Measurements from ENCODE around the gene ZNF763.
"Not testable (repeated sequence)": the region's sequence is repeated elsewhere in the genome, so short reads cannot be mapped to it uniquely, and the experiment has no call there.

ZNF763 gene

GRCh38 chr19:11971041-11971440 lies 6.2 kb downstream of the ZNF763 start:
- DNase-seq (ENCODE audit: low read depth in 3 of 3), result no peak

GRCh38 chr19:11973019-11973810 lies 8.4 kb downstream of the ZNF763 start:
- no peak for DNase-seq (ENCODE audit: low read depth in 3 of 3)

- no peak for DNase-seq (ENCODE audit: low read depth in 3 of 3)
Measured at GRCh38 chr19:11978492-11979100, 13.8 kb downstream of the ZNF763 start.

- DNase-seq (ENCODE audit: low read depth in 3 of 3), result no peak
Measured at GRCh38 chr19:11979527-11979926, 14.7 kb downstream of the ZNF763 start.

GRCh38 chr19:11982526-11982925 lies 17.7 kb downstream of the ZNF763 start:
- DNase-seq (ENCODE audit: low read depth in 3 of 3), result no peak

- no peak for DNase-seq (ENCODE audit: low read depth in 3 of 3)
Measured at GRCh38 chr19:11984986-11985385, 20.1 kb downstream of the ZNF763 start.

- no peak for DNase-seq (ENCODE audit: low read depth in 3 of 3)
Measured at GRCh38 chr19:11986754-11987153, 21.9 kb downstream of the ZNF763 start.

- peak; percentile 89 to 96 (median 91) for DNase-seq (ENCODE audit: low read depth in 3 of 3)
Measured at GRCh38 chr19:11987405-11988281, 22.8 kb downstream of the ZNF763 start.

- no peak for DNase-seq (ENCODE audit: low read depth in 3 of 3)
Measured at GRCh38 chr19:11989112-11989456, 24.2 kb downstream of the ZNF763 start.

- not testable (repeated sequence) for DNase-seq (ENCODE audit: low read depth in 3 of 3)
Measured at GRCh38 chr19:11991921-11992320, 27.1 kb downstream of the ZNF763 start.

- no peak for DNase-seq (ENCODE audit: low read depth in 3 of 3)
Measured at GRCh38 chr19:11995174-11995573, 30.3 kb downstream of the ZNF763 start.

GRCh38 chr19:12000152-12000981 lies 35.5 kb downstream of the ZNF763 start:
- no peak for DNase-seq (ENCODE audit: low read depth in 3 of 3)

- DNase-seq (ENCODE audit: low read depth in 3 of 3), result no peak
Measured at GRCh38 chr19:12015015-12015752, 50.3 kb downstream of the ZNF763 start.

- DNase-seq (ENCODE audit: low read depth in 3 of 3), result no peak
Measured at GRCh38 chr19:12015753-12016116, 50.9 kb downstream of the ZNF763 start.
